HCT116 (cell line): ENCODE measurements around the gene RAB4B. TPM values are rescaled to one million over a fixed set of nuclear protein-coding genes. Genes with fewer than 3 reads are reported as not detected.

Experiments used
- ATAC-seq: fragments of 200-7000 bp; cut with Tn5 transposase; 2 replicates; pipeline ENCODE4 v1.9.1; 2020; ENCODE audit warnings: mild to moderate bottlenecking, moderate library complexity
- BruUV-seq: library from RNA; stranded (reverse); fragments of 400-500 nt; replicated peaks from 2 replicates; lab custom pipeline; 2021; lab: Mats Ljungman, UMichigan
- CTCF ChIA-PET: fragments of 300-600 bp; sonication (Branson Sonifier 250); formaldehyde crosslinking; loops from one replicate; lab custom pipeline; 2021; ENCODE audit warnings: antibody characterized with exemption; lab: Charles Lee
- POLR2A ChIA-PET: fragments of 300-600, 350-600 bp; sonication (Branson Sonifier 250); formaldehyde crosslinking; loops from one replicate; lab custom pipeline; 2021; ENCODE audit warnings: antibody characterized with exemption; lab: Charles Lee
- RAD21 ChIA-PET, 2 experiments: fragments of 300-600 bp; sonication (Branson Sonifier 250); formaldehyde crosslinking; loops; one replicate each; lab custom pipeline; 2023; ENCODE audit warnings: low total read pairs in 2 of 2; ENCODE audit not compliant: uncharacterized antibody in 2 of 2, unreplicated experiment in 2 of 2, low non-redundant PET in 1 of 2; lab: Charles Lee
- DNase-seq: peaks from one replicate; pipeline ENCODE4 v3.0.0-alpha.2; 2010; ENCODE audit warnings: low read depth, low spot score
- H2AFZ ChIP-seq: fragments of 200-600 bp; shearing (Covaris generic), sonication (generic); 2 replicates; pipeline ENCODE4 v1.6.1; 2017; ENCODE audit warnings: low read depth, mixed run types, mixed read lengths, antibody characterized with exemption, low read length; ENCODE audit not compliant: poor library complexity, severe bottlenecking
- H3K27ac ChIP-seq: 2 replicates; pipeline ENCODE4 v1.5.1; 2012; ENCODE audit warnings: low read depth, low read length
- H3K27me3 ChIP-seq: fragments of 200-600 bp; sonication (generic); 2 replicates; pipeline ENCODE4 v1.6.1; 2016; ENCODE audit warnings: mixed run types, low read length, mixed read lengths; ENCODE audit not compliant: insufficient read depth
- H3K36me3 ChIP-seq, 2 experiments: fragments of 200-500 bp in 1 of 2; fragments of 200-600 bp in 1 of 2; sonication (Bioruptor generic) in 1 of 2; sonication (generic) in 1 of 2; 2 replicates each; pipeline versions ENCODE4 v1.5.1 to v1.6.1; 2014 to 2016; ENCODE audit warnings: low read length in 2 of 2, inconsistent platforms in 1 of 2, mixed read lengths in 1 of 2, mixed run types in 1 of 2; ENCODE audit not compliant: insufficient read depth in 2 of 2, control insufficient read depth in 1 of 2
- H3K4me1 ChIP-seq, 2 experiments: fragments of 200-600 bp in 1 of 2; sonication (generic) in 1 of 2; 2 replicates each; pipeline versions ENCODE4 v1.5.1 to v1.6.1; 2012 to 2017; ENCODE audit warnings: low read length in 2 of 2, inconsistent platforms in 1 of 2, mild to moderate bottlenecking in 1 of 2, mixed read lengths in 1 of 2, mixed run types in 1 of 2, moderate library complexity in 1 of 2; ENCODE audit not compliant: insufficient read depth in 2 of 2, control insufficient read depth in 1 of 2
- H3K4me2 ChIP-seq: fragments of 200-600 bp; sonication (generic); 2 replicates; pipeline ENCODE4 v1.6.1; 2017; ENCODE audit warnings: mixed run types, low read length, mixed read lengths
- H3K4me3 ChIP-seq, 2 experiments: fragments of 200-600 bp in 1 of 2; sonication (generic) in 1 of 2; replicated peaks in 1 of 2; 2 replicates each; pipeline ENCODE4 v1.5.1; 2011 to 2016; ENCODE audit warnings: low read length in 2 of 2, control low read depth in 1 of 2, low read depth in 1 of 2, mild to moderate bottlenecking in 1 of 2, mixed read lengths in 1 of 2, mixed run types in 1 of 2
- H3K79me2 ChIP-seq: fragments of 200-600 bp; sonication (generic); 2 replicates; pipeline ENCODE4 v1.6.1; 2017; ENCODE audit warnings: mild to moderate bottlenecking, mixed run types, low read length, moderate library complexity, mixed read lengths; ENCODE audit not compliant: insufficient read depth
- H3K9ac ChIP-seq: fragments of 200-600 bp; sonication (generic); 2 replicates; pipeline ENCODE4 v1.6.1; 2016; ENCODE audit warnings: low read length, mixed read lengths
- H3K9me2 ChIP-seq: fragments of 200-600 bp; sonication (generic), shearing (Covaris generic); 2 replicates; pipeline ENCODE4 v1.6.1; 2017; ENCODE audit warnings: mixed run types, mild to moderate bottlenecking, moderate library complexity; ENCODE audit not compliant: insufficient read depth
- H3K9me3 ChIP-seq, 2 experiments: fragments of 200-500 bp in 1 of 2; fragments of 200-600 bp in 1 of 2; sonication (Bioruptor generic) in 1 of 2; sonication (generic) in 1 of 2; 2 replicates each; pipeline ENCODE4 v1.6.1; 2014 to 2017; ENCODE audit warnings: low read length in 2 of 2, mixed read lengths in 2 of 2, inconsistent platforms in 1 of 2, low read depth in 1 of 2, mild to moderate bottlenecking in 1 of 2, mixed run types in 1 of 2, moderate library complexity in 1 of 2; ENCODE audit not compliant: control insufficient read depth in 1 of 2, insufficient read depth in 1 of 2
- H4K20me1 ChIP-seq: fragments of 200-600 bp; sonication (generic), shearing (Covaris generic); 2 replicates; pipeline ENCODE4 v1.6.1; 2017; ENCODE audit warnings: mixed run types, mild to moderate bottlenecking, moderate library complexity; ENCODE audit not compliant: insufficient read depth
- ATF3 ChIP-seq: IDR thresholded peaks from 2 replicates; pipeline ENCODE4 v1.6.1; 2012
- CBX3 ChIP-seq: IDR thresholded peaks from 2 replicates; pipeline ENCODE4 v1.6.1; 2012; ENCODE audit warnings: low read depth
- CTCF ChIP-seq, 3 experiments: fragments of 200-600 bp in 1 of 3; sonication (generic) in 1 of 3; IDR thresholded peaks in 2 of 3; conservative IDR thresholded peaks in 1 of 3; 2 replicates each; pipeline ENCODE4 v1.5.1; 2012 to 2017; ENCODE audit warnings: low read depth in 2 of 3, low read length in 2 of 3, antibody characterized with exemption in 1 of 3, borderline replicate concordance in 1 of 3, control low read depth in 1 of 3, mild to moderate bottlenecking in 1 of 3, mixed read lengths in 1 of 3, mixed run types in 1 of 3, moderate library complexity in 1 of 3; ENCODE audit not compliant: insufficient read depth in 1 of 3
- EGR1 ChIP-seq: IDR thresholded peaks from 2 replicates; pipeline ENCODE4 v1.6.1; 2012; ENCODE audit warnings: low read depth
- EZH2phosphoT487 ChIP-seq: fragments of 200-600 bp; IDR thresholded peaks from 2 replicates; pipeline ENCODE4 v1.6.1; 2018; ENCODE audit warnings: antibody characterized with exemption, borderline replicate concordance
- JUND ChIP-seq: IDR thresholded peaks from 2 replicates; pipeline ENCODE4 v1.6.1; 2012
- POLR2A ChIP-seq: IDR thresholded peaks from 2 replicates; pipeline ENCODE4 v1.7.0; 2011; ENCODE audit warnings: borderline replicate concordance; ENCODE audit not compliant: insufficient read depth, insufficient read length; ENCODE audit errors: extremely low read depth
- POLR2AphosphoS5 ChIP-seq: IDR thresholded peaks from 2 replicates; pipeline ENCODE4 v1.6.1; 2011; ENCODE audit warnings: mild to moderate bottlenecking, low read depth, low read length, moderate library complexity
- RAD21 ChIP-seq: IDR thresholded peaks from 2 replicates; pipeline ENCODE4 v1.6.1; 2012; ENCODE audit warnings: low read depth, mild to moderate bottlenecking
- SP1 ChIP-seq: IDR thresholded peaks from 2 replicates; pipeline ENCODE4 v1.6.1; 2012; ENCODE audit warnings: low read depth
- YY1 ChIP-seq: IDR thresholded peaks from 2 replicates; pipeline ENCODE4 v1.6.1; 2011; ENCODE audit warnings: low read length, low read depth, moderate library complexity, mild to moderate bottlenecking; ENCODE audit not compliant: insufficient replicate concordance; ENCODE audit errors: extremely low read depth
- ZNF274 ChIP-seq: fragments of 200-500 bp; sonication (Bioruptor generic); IDR thresholded peaks from 2 replicates; pipeline ENCODE4 v1.6.1; 2014; ENCODE audit warnings: mild to moderate bottlenecking, low read depth, low read length, inconsistent platforms
- intact Hi-C: fragments of 100-400 bp; cut with micrococcal nuclease; formaldehyde crosslinking; loops from 2 replicates; pipeline ENCODE4 v1.10.0; 2022
- total RNA-seq: library from RNA; stranded (reverse); gene quantifications from one replicate; pipeline ENCODE4 v1.2.1, GENCODE V29; 2021; ENCODE audit not compliant: unreplicated experiment

Gene RAB4B
- total RNA-seq, 1 experiment from 2014 or later = 18.7 TPM

GRCh38 chr19:40750874-40751537 lies 27.0 kb upstream of the RAB4B start, which contains the start of gene SNRPA (continued):
- TF ChIP-seq CTCF (IDR thresholded peaks at IDR 0.05 in 2 of 3, conservative IDR thresholded peaks at IDR 0.05 in 1 of 3; ENCODE audit: borderline replicate concordance in 1 of 3, insufficient read depth in 1 of 3, low read depth in 2 of 3, low read length in 2 of 3) = no peak
- no peak for TF ChIP-seq SP1
- peak; percentile 75 for TF ChIP-seq POLR2AphosphoS5
- no peak for TF ChIP-seq CBX3
- no peak for TF ChIP-seq ZNF274
- TF ChIP-seq EGR1 = no peak
- peak; percentile 9 for TF ChIP-seq YY1
- peak; percentile 70 for TF ChIP-seq POLR2A
- no peak for TF ChIP-seq ATF3

GRCh38 chr19:40752257-40752781 lies 25.7 kb upstream of the RAB4B start:
- H3K4me1 ChIP-seq = peaks cover 16 to 38% of the 10 kb centered on the region in 2 experiments; a peak in 3 of 4 replicates
- ChIA-PET CTCF (no interaction called here), POLR2A (interaction anchor here (2.6 kb wide), 1 partner anchor 25 kb away, joined by 24 read pairs; the partner anchor contains the start of gene RAB4B), RAD21 (no interaction called here)
- H3K36me3 ChIP-seq = peaks cover 17 to 44% of the 10 kb centered on the region in 2 experiments
- H3K27ac ChIP-seq = peak overlapping the region; percentile 90
- H3K9me2 ChIP-seq = no peaks in the 10 kb centered on the region
- TF ChIP-seq CTCF (IDR thresholded peaks at IDR 0.05 in 2 of 3, conservative IDR thresholded peaks at IDR 0.05 in 1 of 3; ENCODE audit: borderline replicate concordance in 1 of 3, insufficient read depth in 1 of 3, low read depth in 2 of 3, low read length in 2 of 3) = no peak
- TF ChIP-seq POLR2A = no peak
- no peak for TF ChIP-seq YY1
- TF ChIP-seq JUND = no peak
- TF ChIP-seq POLR2AphosphoS5 = no peak
- no peak for TF ChIP-seq SP1
- TF ChIP-seq RAD21 = no peak
- no peak for TF ChIP-seq EZH2phosphoT487
- H2AFZ ChIP-seq = no peak overlapping the region
- no peak for ATAC-seq
- H3K4me3 ChIP-seq = peak overlapping the region; percentile 67 to 81
- H3K4me2 ChIP-seq = peak overlapping the region; percentile 80
- intact Hi-C loops = no loop called here
- DNase-seq = no peak
- no peaks in the 10 kb centered on the region for H3K9me3 ChIP-seq
- no peaks in the 10 kb centered on the region for H3K27me3 ChIP-seq
- peak overlapping the region; percentile 99 for H3K9ac ChIP-seq
- peaks cover 63% of the 10 kb centered on the region for H3K79me2 ChIP-seq
- no peaks in the 10 kb centered on the region for H4K20me1 ChIP-seq
- no TSS peak for BruUV-seq
